Activated B cell treated with CpG ODN at 0.5 μM for 24 hours (primary cell): ENCODE results near the gene PDCD4. TPM values are rescaled to one million over a fixed set of nuclear protein-coding genes. Genes with fewer than 3 reads are reported as not detected.

ENCODE experiments used
- ATAC-seq: fragments of 200-7000 bp; cut with Tn5 transposase; one replicate; pipeline ENCODE4 v1.10.0; 2021; ENCODE audit warnings: low read depth, mild to moderate bottlenecking, moderate library complexity
- CTCF ChIA-PET: fragments of 350-600 bp; sonication (Branson Sonifier 250); formaldehyde crosslinking; loops from one replicate; lab custom pipeline; 2021; ENCODE audit warnings: antibody characterized with exemption; lab: Charles Lee
- POLR2A ChIA-PET: fragments of 350-600 bp; sonication (Branson Sonifier 250); formaldehyde crosslinking; loops from one replicate; lab custom pipeline; 2021; ENCODE audit warnings: antibody characterized with exemption; lab: Charles Lee
- DNase-seq: peaks from one replicate; pipeline ENCODE4 v3.0.0; 2022
- H3K27ac Mint-ChIP-seq: one replicate; pipeline ENCODE4 v1.8.0; 2020; ENCODE audit warnings: mixed read lengths
- H3K27me3 Mint-ChIP-seq: one replicate; pipeline ENCODE4 v1.8.0; 2021; ENCODE audit warnings: mixed read lengths
- H3K36me3 Mint-ChIP-seq: one replicate; pipeline ENCODE4 v1.8.0; 2021; ENCODE audit warnings: low read depth, mixed read lengths
- H3K4me1 Mint-ChIP-seq: one replicate; pipeline ENCODE4 v1.8.0; 2021; ENCODE audit warnings: mixed read lengths
- H3K4me3 Mint-ChIP-seq: one replicate; pipeline ENCODE4 v1.8.0; 2020; ENCODE audit warnings: mild to moderate bottlenecking, mixed read lengths
- H3K9me3 Mint-ChIP-seq: one replicate; pipeline ENCODE4 v1.8.0; 2020; ENCODE audit warnings: mixed read lengths
- CTCF ChIP-seq: fragments of 200-600 bp; IDR thresholded peaks from one replicate; pipeline ENCODE4 v1.8.0; 2022; ENCODE audit warnings: antibody characterized with exemption, mild to moderate bottlenecking
- intact Hi-C: fragments of 100-400 bp; cut with micrococcal nuclease; formaldehyde crosslinking; loops from one replicate; pipeline ENCODE4 v1.15.1; 2024
- total RNA-seq: library from RNA; stranded (reverse); gene quantifications from 2 replicates; pipeline ENCODE4 v1.2.3, GENCODE V29; 2022

Gene PDCD4
- total RNA-seq, 1 donor from 2014 or later = 143 TPM

DNA sequence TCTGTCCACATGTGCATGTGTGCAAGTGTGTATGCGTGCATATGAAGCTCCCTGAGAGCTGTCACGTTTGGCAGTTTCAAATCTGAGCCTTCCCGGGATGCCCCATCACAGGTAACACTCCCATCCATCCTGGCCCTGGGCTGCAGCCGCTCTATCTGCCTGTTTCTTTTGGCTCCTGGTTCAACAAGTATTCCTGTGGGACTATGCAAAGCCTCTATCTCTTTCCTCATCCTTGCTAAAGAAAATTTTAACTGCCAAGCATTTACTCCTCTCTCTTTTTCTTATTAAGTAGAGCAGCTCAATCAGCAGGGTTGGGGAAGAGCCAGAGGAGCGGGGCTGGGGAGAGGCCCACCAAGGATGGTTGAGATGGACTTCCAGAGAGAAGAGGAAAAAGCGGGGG, 24.4 kb upstream of the PDCD4 start:
- no peaks in the 10 kb centered on the region for H3K27me3 Mint-ChIP-seq
- ChIA-PET POLR2A (interaction anchor here (7.6 kb wide), 1 partner anchor 19 kb away, joined by 219 read pairs; no protein-coding TSS in a partner anchor), CTCF (no interaction called here)
- no peak for TF ChIP-seq CTCF
- H3K27ac Mint-ChIP-seq = no peak overlapping the region
- no peaks in the 10 kb centered on the region for H3K36me3 Mint-ChIP-seq
- ATAC-seq (no peak), DNase-seq (no peak)
- no peak overlapping the region for H3K4me3 Mint-ChIP-seq
- peaks cover 81% of the 10 kb centered on the region for H3K4me1 Mint-ChIP-seq
- intact Hi-C loops = no loop called here
- no peaks in the 10 kb centered on the region for H3K9me3 Mint-ChIP-seq

- no peaks in the 10 kb centered on the region for H3K36me3 Mint-ChIP-seq
- TF ChIP-seq CTCF = no peak
- intact Hi-C loops = no loop called here
- no peak overlapping the region for H3K4me3 Mint-ChIP-seq
- DNase-seq (no peak), ATAC-seq (peak; percentile 56)
- ChIA-PET CTCF (no interaction called here), POLR2A (interaction anchor here (0.8 kb wide), 1 partner anchor 15 kb away, joined by 5 read pairs; no protein-coding TSS in a partner anchor)
- H3K4me1 Mint-ChIP-seq = peaks cover 79% of the 10 kb centered on the region
- no peaks in the 10 kb centered on the region for H3K27me3 Mint-ChIP-seq
- no peaks in the 10 kb centered on the region for H3K9me3 Mint-ChIP-seq
- no peak overlapping the region for H3K27ac Mint-ChIP-seq
Observed at GRCh38 chr10:110848106-110848505, 23.6 kb upstream of the PDCD4 start.

DNA sequence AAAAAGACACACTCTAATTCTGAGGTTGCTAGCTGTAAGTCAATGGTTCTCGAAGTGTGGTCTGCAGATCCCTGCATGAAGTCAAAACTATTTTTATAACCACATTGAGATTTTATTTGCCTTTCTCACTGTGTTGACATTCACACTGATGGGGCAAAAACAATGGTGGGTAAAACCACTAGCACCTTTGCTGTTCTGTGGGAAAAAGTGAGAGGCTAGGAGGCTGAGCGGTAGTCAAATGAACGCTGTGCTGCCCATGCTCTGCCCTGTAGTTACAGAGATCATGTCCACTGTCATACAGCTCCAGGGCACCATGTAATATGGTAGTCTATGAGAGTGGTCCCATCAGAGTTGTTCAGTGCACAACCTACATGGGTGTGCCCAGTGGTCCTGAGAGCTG, 21.6 kb upstream of the PDCD4 start:
- ATAC-seq (no peak), DNase-seq (no peak)
- CTCF ChIA-PET = no interaction called here
- Mint-ChIP-seq H3K9me3 (no peaks in the 10 kb centered on the region), H3K4me3 (no peak overlapping the region), H3K36me3 (no peaks in the 10 kb centered on the region), H3K4me1 (peaks cover 66% of the 10 kb centered on the region), H3K27me3 (no peaks in the 10 kb centered on the region), H3K27ac (no peak overlapping the region)
- intact Hi-C loops = loop anchor here (1.0 kb wide), 1 partner anchor 8 kb away; no protein-coding TSS in a partner anchor
- TF ChIP-seq CTCF = no peak
- POLR2A ChIA-PET = interaction anchor here (0.9 to 1.4 kb wide), 3 partner anchors 9 to 21 kb away, joined by 3 to 4 read pairs (median 3); partner anchors contain the start of gene PDCD4

GRCh38 chr10:110851020-110851612, 20.6 kb upstream of the PDCD4 start:
- ChIA-PET POLR2A (interaction anchor here (1.2 to 1.5 kb wide), 3 partner anchors 8 to 20 kb away, joined by 3 to 5 read pairs (median 4); partner anchors contain the start of gene PDCD4), CTCF (no interaction called here)
- intact Hi-C loops = no loop called here
- DNase-seq = no peak
- H3K36me3 Mint-ChIP-seq = no peaks in the 10 kb centered on the region
- no peaks in the 10 kb centered on the region for H3K27me3 Mint-ChIP-seq
- H3K4me1 Mint-ChIP-seq = peaks cover 56% of the 10 kb centered on the region
- no peak for ATAC-seq
- TF ChIP-seq CTCF = no peak
- no peaks in the 10 kb centered on the region for H3K9me3 Mint-ChIP-seq
- peak overlapping the region; percentile 46 for H3K27ac Mint-ChIP-seq
- H3K4me3 Mint-ChIP-seq = no peak overlapping the region

- Mint-ChIP-seq H3K36me3 (no peaks in the 10 kb centered on the region), H3K4me1 (peaks cover 47% of the 10 kb centered on the region), H3K27me3 (no peaks in the 10 kb centered on the region), H3K4me3 (no peak overlapping the region), H3K27ac (no peak overlapping the region), H3K9me3 (no peaks in the 10 kb centered on the region)
- intact Hi-C loops = no loop called here
- no peak for DNase-seq
- ATAC-seq = no peak
- no peak for TF ChIP-seq CTCF
- ChIA-PET CTCF (interaction anchor here (0.9 to 1.1 kb wide), 2 partner anchors 10 to 24 kb away, joined by 3 read pairs; no protein-coding TSS in a partner anchor), POLR2A (interaction anchor here (0.6 to 1.5 kb wide), 4 partner anchors 8 to 29 kb away, joined by 3 to 6 read pairs (median 4); no protein-coding TSS in a partner anchor)
Observed at GRCh38 chr10:110852255-110852896, 19.4 kb upstream of the PDCD4 start.
